ENCODE results near the gene STK31.
"Not testable (repeated sequence)": the region's sequence is repeated elsewhere in the genome, so short reads cannot be mapped to it uniquely, and the experiment has no call there.

Gene STK31

DNA sequence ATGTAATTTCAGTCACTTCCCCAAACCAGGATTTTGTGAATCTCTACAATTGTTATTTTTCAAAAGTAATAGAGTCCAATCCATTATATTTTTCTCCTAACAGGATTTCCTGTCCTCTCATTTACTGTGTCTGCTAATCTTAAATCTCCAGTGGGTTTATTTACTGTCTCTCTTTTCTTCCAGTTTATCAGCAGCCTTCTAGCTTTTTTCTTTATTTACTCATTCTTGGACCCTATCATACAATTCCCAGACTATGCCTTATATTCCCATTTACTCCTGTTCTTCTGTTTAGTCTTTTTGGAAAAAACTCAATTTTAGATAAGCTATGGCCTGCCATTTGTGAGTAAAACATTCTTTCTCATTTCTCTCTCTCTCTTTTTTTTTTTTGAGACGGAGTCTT is 94.7 kb downstream of the STK31 start:
- no peak for DNase-seq

GRCh38 chr7:23808421-23808820 is 98.4 kb downstream of the STK31 start:
- no peak for DNase-seq

DNA sequence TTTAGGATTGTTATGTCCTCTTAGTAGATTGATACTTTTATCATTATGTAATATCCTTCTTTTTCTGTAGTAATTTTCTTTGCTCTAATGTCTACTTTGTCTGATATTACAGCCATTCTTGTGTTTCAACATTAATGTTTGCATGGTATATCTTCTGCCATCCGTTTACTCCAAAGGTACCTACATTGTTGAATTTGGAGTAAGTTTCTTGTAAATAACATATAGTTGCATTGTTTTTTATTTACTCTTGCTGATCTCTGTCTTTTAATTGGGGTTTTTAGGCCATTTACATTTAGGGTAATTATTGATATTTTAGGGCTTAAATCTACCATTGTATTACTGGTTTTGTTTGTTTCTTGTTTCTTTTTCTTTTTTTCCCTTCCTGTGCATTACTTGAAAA is 100.1 kb downstream of the STK31 start:
- DNase-seq: no peak

GRCh38 chr7:23811540-23811939 is 101.5 kb downstream of the STK31 start:
- no peak for DNase-seq

DNA sequence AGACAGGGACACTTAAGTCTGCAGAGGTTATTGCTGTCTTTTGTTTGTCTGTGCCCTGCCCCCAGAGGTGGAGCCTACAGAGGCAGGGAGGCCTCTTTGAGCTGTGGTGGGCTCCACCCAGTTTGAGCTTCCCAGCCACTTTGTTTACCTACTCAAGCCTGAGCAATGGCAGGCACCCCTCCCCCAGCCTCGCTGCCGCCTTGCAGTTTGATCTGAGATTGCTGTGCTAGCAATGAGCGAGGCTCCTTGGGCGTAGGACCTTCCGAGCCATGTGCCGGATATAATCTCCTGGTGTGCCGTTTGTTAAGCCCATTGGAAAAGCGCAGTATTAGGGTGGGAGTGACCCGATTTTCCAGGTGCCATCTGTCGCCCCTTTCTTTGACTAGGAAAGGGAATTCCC is 118.1 kb downstream of the STK31 start:
- DNase-seq: not testable (repeated sequence)

GRCh38 chr7:23832733-23833132 is 122.7 kb downstream of the STK31 start:
- DNase-seq: not testable (repeated sequence)

- DNase-seq: no peak
These were observed 123.4 kb downstream of the STK31 start for GRCh38 chr7:23833405-23833804.

DNA sequence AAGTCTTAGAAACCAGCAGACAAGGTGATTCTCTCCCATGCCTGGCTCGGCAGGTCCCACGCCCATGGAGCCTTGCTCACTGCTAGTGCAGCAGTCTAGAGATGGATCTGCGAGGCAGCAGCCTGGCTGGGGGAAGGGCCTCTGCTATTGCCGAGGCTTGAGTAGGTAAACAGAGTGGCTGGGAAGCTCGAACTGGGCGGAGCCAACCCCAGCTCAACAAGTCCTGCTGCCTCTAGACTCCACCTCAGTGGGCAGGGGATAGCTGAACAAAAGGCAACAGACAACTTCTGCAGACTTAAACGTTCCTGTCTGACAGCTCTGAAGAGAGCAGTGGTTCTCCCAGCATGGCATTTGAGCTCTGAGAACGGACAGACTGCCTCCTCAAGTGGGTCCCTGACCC is 134.8 kb downstream of the STK31 start:
- DNase-seq: not testable (repeated sequence)

- no peak for DNase-seq
These were observed 142.1 kb downstream of the STK31 start for GRCh38 chr7:23852135-23852534.

DNA sequence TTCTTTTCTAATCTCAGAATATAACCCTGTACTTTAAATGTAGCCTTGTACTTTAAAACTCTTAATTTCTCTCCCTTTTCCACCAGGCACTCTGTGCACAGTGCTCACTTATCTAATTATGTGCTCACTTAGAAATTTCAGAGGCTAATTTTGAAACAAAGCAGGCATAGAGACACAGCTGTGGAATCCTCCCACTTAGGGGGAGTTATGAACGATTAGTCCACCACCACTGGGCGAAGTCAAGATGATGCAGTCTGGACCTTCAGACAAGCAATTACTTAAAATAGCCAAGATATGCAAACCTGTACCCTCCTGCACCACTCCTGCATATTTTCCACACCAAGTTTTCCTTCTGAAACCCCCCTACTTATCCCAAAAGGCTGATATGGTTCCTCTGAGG is 143.0 kb downstream of the STK31 start:
- no peak for DNase-seq

- no peak for DNase-seq
These were observed 153.3 kb downstream of the STK31 start for GRCh38 chr7:23863209-23863787.

DNA sequence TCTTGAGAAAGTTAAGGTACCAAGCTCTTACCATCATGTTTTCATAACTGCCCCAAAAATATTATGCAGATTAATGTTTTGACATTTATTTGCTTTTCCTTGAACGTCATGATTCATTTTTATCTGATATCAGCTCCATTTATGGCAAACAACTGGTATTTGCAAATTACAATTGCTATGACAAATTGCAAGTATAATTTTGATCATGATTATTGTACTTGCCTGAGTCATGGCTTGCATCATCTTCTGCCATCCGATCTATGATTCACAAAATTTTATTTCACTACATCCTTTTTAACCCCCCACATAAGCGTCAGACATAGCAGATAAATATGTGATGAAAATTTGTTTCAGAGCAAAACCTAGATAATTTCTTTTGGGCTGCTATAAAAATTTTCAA is 155.0 kb downstream of the STK31 start:
- DNase-seq: no peak

- DNase-seq: no peak
These were observed 163.3 kb downstream of the STK31 start for GRCh38 chr7:23873306-23873705.

GRCh38 chr7:23876526-23876925 is 166.5 kb downstream of the STK31 start:
- not testable (repeated sequence) for DNase-seq

Measured in NCI-H446 treated with DMSO at 0.1 percent for 48 hours (cell line).